Mesothelial cell of epicardium (in vitro differentiated cells): ENCODE results near the gene SLX4IP. TPM values are rescaled to one million over a fixed set of nuclear protein-coding genes. Genes with fewer than 3 reads are reported as not detected.
A peak's percentile ranks its signal among the peaks of the same experiment; 100 is the strongest.

ENCODE experiments used
- DNase-seq, 2 experiments: peaks; one replicate each; pipeline ENCODE4 v3.0.0; 2021; ENCODE audit warnings: low spot score in 2 of 2; ENCODE audit not compliant: unreplicated experiment in 2 of 2
- H3K27ac Mint-ChIP-seq: 2 replicates; pipeline ENCODE4 v1.8.0; 2021; ENCODE audit warnings: mixed read lengths
- H3K27me3 Mint-ChIP-seq: 2 replicates; pipeline ENCODE4 v1.8.0; 2021; ENCODE audit warnings: low read depth, mixed read lengths
- H3K36me3 Mint-ChIP-seq: 2 replicates; pipeline ENCODE4 v1.8.0; 2021; ENCODE audit warnings: mixed read lengths
- H3K4me1 Mint-ChIP-seq: 2 replicates; pipeline ENCODE4 v1.8.0; 2021; ENCODE audit warnings: mixed read lengths
- H3K4me3 Mint-ChIP-seq: 2 replicates; pipeline ENCODE4 v1.8.0; 2021; ENCODE audit warnings: mild to moderate bottlenecking, moderate library complexity, mixed read lengths
- H3K9me3 Mint-ChIP-seq: 2 replicates; pipeline ENCODE4 v1.8.0; 2021; ENCODE audit warnings: mixed read lengths
- total RNA-seq: library from RNA; stranded (reverse); gene quantifications from 3 replicates; pipeline ENCODE4 v1.2.1, GENCODE V29; 2021
- TF ChIP-seq, protein P1 (sequence below): fragments of 200-600 bp; sonication (generic); IDR thresholded peaks from one replicate; pipeline ENCODE4 v1.5.0; 2021; ENCODE audit warnings: antibody characterized with exemption; ENCODE audit not compliant: unreplicated experiment

SLX4IP gene
- total RNA-seq, 1 donor from 2014 or later = 10.4 TPM

- peak overlapping the region; percentile 22 for H3K4me3 Mint-ChIP-seq
- H3K9me3 Mint-ChIP-seq = peaks cover 15% of the 10 kb centered on the region
- H3K4me1 Mint-ChIP-seq = peaks cover 39% of the 10 kb centered on the region
- H3K27me3 Mint-ChIP-seq = no peaks in the 10 kb centered on the region
- H3K36me3 Mint-ChIP-seq = peaks cover 23% of the 10 kb centered on the region
- H3K27ac Mint-ChIP-seq = peak overlapping the region; percentile 95
- TF ChIP-seq, protein P1, sequence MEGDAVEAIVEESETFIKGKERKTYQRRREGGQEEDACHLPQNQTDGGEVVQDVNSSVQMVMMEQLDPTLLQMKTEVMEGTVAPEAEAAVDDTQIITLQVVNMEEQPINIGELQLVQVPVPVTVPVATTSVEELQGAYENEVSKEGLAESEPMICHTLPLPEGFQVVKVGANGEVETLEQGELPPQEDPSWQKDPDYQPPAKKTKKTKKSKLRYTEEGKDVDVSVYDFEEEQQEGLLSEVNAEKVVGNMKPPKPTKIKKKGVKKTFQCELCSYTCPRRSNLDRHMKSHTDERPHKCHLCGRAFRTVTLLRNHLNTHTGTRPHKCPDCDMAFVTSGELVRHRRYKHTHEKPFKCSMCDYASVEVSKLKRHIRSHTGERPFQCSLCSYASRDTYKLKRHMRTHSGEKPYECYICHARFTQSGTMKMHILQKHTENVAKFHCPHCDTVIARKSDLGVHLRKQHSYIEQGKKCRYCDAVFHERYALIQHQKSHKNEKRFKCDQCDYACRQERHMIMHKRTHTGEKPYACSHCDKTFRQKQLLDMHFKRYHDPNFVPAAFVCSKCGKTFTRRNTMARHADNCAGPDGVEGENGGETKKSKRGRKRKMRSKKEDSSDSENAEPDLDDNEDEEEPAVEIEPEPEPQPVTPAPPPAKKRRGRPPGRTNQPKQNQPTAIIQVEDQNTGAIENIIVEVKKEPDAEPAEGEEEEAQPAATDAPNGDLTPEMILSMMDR = no peak
- no peak for DNase-seq
Observed at GRCh38 chr20:10466325-10466724, 31.2 kb downstream of the SLX4IP start.

GRCh38 chr20:10466855-10467254 lies 31.8 kb downstream of the SLX4IP start:
- peak overlapping the region; percentile 95 for H3K27ac Mint-ChIP-seq
- H3K4me3 Mint-ChIP-seq = no peak overlapping the region
- no peaks in the 10 kb centered on the region for H3K27me3 Mint-ChIP-seq
- peaks cover 23% of the 10 kb centered on the region for H3K36me3 Mint-ChIP-seq
- TF ChIP-seq, protein P1 = no peak
- peaks cover 39% of the 10 kb centered on the region for H3K4me1 Mint-ChIP-seq
- no peak for DNase-seq
- peaks cover 15% of the 10 kb centered on the region for H3K9me3 Mint-ChIP-seq

- peaks cover 40% of the 10 kb centered on the region for H3K4me1 Mint-ChIP-seq
- no peak for DNase-seq
- TF ChIP-seq, protein P1 = no peak
- H3K27me3 Mint-ChIP-seq = no peaks in the 10 kb centered on the region
- peaks cover 11% of the 10 kb centered on the region for H3K9me3 Mint-ChIP-seq
- H3K4me3 Mint-ChIP-seq = no peak overlapping the region
- H3K27ac Mint-ChIP-seq = peak overlapping the region; percentile 95
- peaks cover 15% of the 10 kb centered on the region for H3K36me3 Mint-ChIP-seq
Observed at GRCh38 chr20:10467681-10468339, 32.7 kb downstream of the SLX4IP start.

DNA sequence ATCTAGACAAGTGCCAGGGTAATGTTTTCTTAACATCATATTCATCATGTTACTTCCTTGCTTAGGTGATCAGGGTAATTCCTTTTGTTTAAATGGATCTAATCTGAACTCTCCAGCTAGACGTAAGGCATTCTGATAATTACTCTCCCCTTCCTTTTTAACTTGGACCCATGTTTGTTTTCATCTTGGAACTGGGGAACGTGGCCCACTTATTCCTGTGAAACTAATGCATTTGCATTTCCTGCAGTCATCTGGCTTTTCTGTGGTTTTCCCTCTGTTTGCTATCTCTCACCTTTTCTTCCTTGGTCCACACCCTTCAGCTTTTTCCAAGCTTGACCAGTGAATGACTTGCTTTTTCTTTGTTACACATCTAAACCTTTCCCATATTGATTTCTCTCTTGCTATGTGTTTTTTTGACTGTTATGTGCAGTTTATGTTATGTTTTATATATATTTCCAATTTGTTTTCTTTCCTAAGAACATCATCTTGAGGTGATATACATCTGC lies 33.3 kb downstream of the SLX4IP start:
- H3K4me1 Mint-ChIP-seq = peaks cover 46% of the 10 kb centered on the region
- peaks cover 9% of the 10 kb centered on the region for H3K36me3 Mint-ChIP-seq
- no peaks in the 10 kb centered on the region for H3K27me3 Mint-ChIP-seq
- DNase-seq = no peak
- peak overlapping the region; percentile 86 for H3K27ac Mint-ChIP-seq
- TF ChIP-seq, protein P1 = no peak
- H3K9me3 Mint-ChIP-seq = peaks cover 6% of the 10 kb centered on the region
- H3K4me3 Mint-ChIP-seq = no peak overlapping the region

GRCh38 chr20:10469056-10469455 lies 34.0 kb downstream of the SLX4IP start:
- TF ChIP-seq, protein P1 = no peak
- H3K27ac Mint-ChIP-seq = peak overlapping the region; percentile 86
- H3K36me3 Mint-ChIP-seq = peaks cover 3% of the 10 kb centered on the region
- peaks cover 46% of the 10 kb centered on the region for H3K4me1 Mint-ChIP-seq
- H3K9me3 Mint-ChIP-seq = no peaks in the 10 kb centered on the region
- DNase-seq = no peak
- H3K27me3 Mint-ChIP-seq = no peaks in the 10 kb centered on the region
- no peak overlapping the region for H3K4me3 Mint-ChIP-seq
